Rectal smooth muscle tissue (tissue), 1 donor: ENCODE measurements around the gene FOXS1.
"Not testable (repeated sequence)": the region's sequence is repeated elsewhere in the genome, so short reads cannot be mapped to it uniquely, and the experiment has no call there.

Source experiments
- H3K27ac ChIP-seq: one replicate; pipeline ENCODE4 v1.7.0; 2013; ENCODE audit warnings: low read depth, low read length, inconsistent platforms
- H3K27me3 ChIP-seq: one replicate; pipeline ENCODE4 v1.7.0; 2013; ENCODE audit warnings: low read length; ENCODE audit not compliant: control insufficient read depth, insufficient read depth
- H3K36me3 ChIP-seq: one replicate; pipeline ENCODE4 v1.7.0; 2013; ENCODE audit warnings: low read length; ENCODE audit not compliant: control insufficient read depth, insufficient read depth
- H3K4me1 ChIP-seq: one replicate; pipeline ENCODE4 v1.7.0; 2013; ENCODE audit warnings: low read length; ENCODE audit not compliant: control insufficient read depth, insufficient read depth
- H3K4me3 ChIP-seq: one replicate; pipeline ENCODE4 v1.7.0; 2013; ENCODE audit warnings: low read length
- H3K9ac ChIP-seq: one replicate; pipeline ENCODE4 v1.7.0; 2013; ENCODE audit warnings: low read length

The FOXS1 gene

GRCh38 chr20:31822421-31823330 is 22.7 kb downstream of the FOXS1 start:
- Histone ChIP-seq H3K36me3 (no peaks in the 10 kb centered on the region), H3K27ac (no peak overlapping the region), H3K9ac (no peak overlapping the region), H3K4me3 (no peak overlapping the region), H3K4me1 (no peaks in the 10 kb centered on the region), H3K27me3 (no peaks in the 10 kb centered on the region)

- Histone ChIP-seq H3K9ac (no peak overlapping the region), H3K36me3 (no peaks in the 10 kb centered on the region), H3K4me3 (no peak overlapping the region), H3K4me1 (no peaks in the 10 kb centered on the region), H3K27me3 (no peaks in the 10 kb centered on the region), H3K27ac (no peak overlapping the region)
These were observed 24.0 kb downstream of the FOXS1 start for GRCh38 chr20:31821427-31821826.

DNA sequence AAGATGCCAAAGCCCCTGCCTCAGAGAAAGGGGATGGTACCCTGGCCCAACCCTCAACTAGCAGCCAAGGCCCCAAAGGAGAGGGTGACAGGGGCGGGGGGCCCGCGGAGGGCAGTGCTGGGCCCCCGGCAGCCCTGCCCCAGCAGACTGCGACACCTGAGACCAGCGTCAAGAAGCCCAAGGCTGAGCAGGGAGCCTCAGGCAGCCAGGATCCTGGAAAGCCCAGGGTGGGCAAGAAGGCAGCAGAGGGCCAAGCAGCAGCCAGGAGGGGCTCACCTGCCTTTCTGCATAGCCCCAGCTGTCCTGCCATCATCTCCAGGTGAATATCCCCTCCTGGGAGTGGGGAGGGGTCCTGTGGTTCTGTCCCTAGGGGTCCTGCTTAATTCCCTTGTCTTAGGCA is 25.2 kb downstream of the FOXS1 start:
- H3K4me3 ChIP-seq: no peak overlapping the region

DNA sequence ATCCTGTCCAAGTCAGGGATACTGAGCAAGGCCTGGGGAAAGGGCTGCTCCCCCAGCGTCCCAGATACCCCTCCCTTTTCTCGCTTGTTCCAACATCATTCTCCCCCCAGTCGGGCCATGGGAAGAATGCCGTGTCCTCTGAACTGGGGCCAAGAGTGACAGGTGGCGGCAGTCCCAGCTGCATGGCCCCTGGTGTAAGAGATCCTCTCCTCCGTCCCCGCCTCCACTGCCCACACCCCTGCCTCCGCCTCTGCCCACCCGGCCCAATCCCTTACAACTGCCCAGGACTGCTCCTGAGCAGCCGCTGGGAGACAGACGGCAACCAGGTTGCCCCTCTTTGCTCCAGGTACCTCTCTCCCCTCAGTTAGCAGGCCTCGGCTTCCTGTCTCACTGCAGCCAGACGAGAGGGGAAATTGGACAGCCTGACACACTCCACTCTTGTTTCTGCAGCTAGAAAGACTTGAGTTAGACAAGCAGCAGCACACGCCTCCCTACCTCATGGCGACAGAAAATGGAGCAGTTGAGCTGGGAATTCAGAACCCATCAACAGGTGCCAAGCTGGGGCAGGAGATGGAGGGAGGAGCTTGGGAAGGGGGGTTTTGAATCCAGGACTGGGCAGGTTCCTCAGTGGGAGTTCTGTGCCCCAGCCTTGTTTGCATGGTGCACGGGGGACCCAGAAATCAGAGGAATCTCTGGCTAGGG is 26.2 kb downstream of the FOXS1 start, which contains the start of gene MYLK2:
TSS of gene MYLK2 (plus strand) at position 274 of the 702 bp plus-strand sequence. CDS start at position 499, 225 bp downstream.
- Histone ChIP-seq H3K27ac (no peak within 1 kb of the TSS), H3K4me1 (no peaks in the 10 kb centered on the region), H3K27me3 (no peaks in the 10 kb centered on the region), H3K36me3 (no peaks in the 10 kb centered on the region), H3K9ac (no peak within 1 kb of the TSS), H3K4me3 (no peak within 1 kb of the TSS)

More for the DNA sequence above, 25.2 kb downstream of the FOXS1 start:
- H3K27me3 ChIP-seq: no peaks in the 10 kb centered on the region
- no peak overlapping the region for H3K9ac ChIP-seq
- no peaks in the 10 kb centered on the region for H3K4me1 ChIP-seq
- H3K36me3 ChIP-seq: no peaks in the 10 kb centered on the region
- H3K27ac ChIP-seq: no peak overlapping the region

GRCh38 chr20:31818376-31818908 is 27.0 kb downstream of the FOXS1 start:
- no peak overlapping the region for H3K4me3 ChIP-seq
- H3K36me3 ChIP-seq: no peaks in the 10 kb centered on the region
- H3K4me1 ChIP-seq: no peaks in the 10 kb centered on the region
- H3K27ac ChIP-seq: no peak overlapping the region
- H3K27me3 ChIP-seq: no peaks in the 10 kb centered on the region
- H3K9ac ChIP-seq: no peak overlapping the region

DNA sequence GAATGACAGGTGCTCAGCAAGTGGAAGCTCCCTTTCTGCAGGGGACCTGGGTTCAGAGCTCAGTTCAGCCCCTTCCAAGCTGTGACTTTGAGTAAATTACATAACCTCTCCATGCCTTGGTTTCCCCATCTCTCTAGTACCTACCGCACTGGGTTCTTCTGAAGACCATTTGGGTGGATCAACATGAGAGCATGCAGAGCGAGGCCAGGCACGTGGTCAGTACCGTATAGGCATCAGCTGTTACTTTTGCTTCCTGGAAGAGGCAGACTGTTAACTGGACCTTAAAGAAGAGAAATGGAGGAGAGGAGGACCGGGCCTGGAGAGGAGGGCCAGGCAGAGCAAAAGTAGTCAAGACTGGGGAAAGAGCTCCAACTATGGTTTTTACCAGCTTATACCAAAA is 27.9 kb downstream of the FOXS1 start:
- H3K27ac ChIP-seq: no peak overlapping the region
- H3K36me3 ChIP-seq: no peaks in the 10 kb centered on the region
- H3K9ac ChIP-seq: no peak overlapping the region
- no peaks in the 10 kb centered on the region for H3K4me1 ChIP-seq
- H3K27me3 ChIP-seq: no peaks in the 10 kb centered on the region
- no peak overlapping the region for H3K4me3 ChIP-seq

DNA sequence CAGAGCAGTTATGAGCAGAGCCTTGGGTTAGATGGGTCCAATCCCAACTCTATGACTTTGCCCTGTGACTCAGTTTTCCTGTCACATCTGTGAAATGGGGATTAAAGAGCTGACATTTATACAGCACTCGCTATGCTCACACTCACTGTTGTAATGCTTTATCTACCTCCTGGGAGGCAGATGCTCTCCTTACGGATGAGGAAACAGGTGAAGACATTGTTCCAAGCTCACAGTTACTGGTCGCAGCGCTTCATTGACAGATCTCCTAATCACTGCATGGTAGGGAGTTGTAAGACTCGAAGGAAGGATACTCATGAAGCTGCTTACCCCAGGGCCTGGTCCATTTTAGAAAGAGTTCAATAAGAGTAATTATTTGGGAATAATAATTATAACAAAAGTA is 29.2 kb downstream of the FOXS1 start:
- no peak overlapping the region for H3K9ac ChIP-seq
- no peaks in the 10 kb centered on the region for H3K27me3 ChIP-seq
- H3K4me1 ChIP-seq: no peaks in the 10 kb centered on the region
- no peak overlapping the region for H3K4me3 ChIP-seq
- no peaks in the 10 kb centered on the region for H3K36me3 ChIP-seq
- H3K27ac ChIP-seq: no peak overlapping the region

DNA sequence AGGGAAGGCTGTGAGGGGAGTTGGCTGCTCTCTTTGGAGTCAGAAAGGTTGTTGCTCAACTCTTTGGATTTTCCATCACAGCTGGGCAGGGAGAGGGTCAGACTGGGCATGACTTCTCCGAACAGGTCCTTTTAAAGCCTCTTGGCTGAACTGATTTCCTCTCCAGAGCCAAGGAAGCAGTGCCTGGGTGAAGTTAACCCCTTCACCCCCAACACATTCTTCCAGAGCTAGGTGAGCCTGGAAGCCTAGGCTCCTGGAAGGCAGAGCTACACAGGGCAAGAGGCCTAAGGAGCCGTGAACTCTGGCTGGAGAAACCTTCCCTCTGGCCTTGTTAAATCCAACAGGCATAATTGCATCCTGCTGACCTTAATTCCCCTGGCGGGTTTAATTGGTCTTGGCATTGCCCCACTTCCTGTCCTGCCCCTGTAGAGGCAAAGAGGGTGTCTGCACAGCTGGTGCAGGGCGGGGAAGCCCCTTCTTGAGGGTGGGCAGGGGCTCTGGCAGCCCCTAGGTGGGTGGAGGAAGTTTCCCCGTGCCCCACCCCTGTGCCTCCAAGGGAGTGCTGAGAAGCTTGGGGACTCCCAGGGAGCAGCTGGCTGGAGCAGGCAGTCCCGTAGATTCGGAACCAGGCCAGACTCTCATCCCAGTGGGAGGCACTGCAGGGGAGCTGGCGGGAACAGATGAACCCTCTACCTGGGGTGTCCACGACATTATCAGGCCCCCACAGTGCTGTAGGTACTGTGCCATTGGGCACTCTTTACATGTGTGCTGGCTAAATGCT is 29.8 kb downstream of the FOXS1 start:
- Histone ChIP-seq H3K4me1 (no peaks in the 10 kb centered on the region), H3K36me3 (no peaks in the 10 kb centered on the region), H3K27ac (no peak overlapping the region), H3K4me3 (no peak overlapping the region), H3K27me3 (no peaks in the 10 kb centered on the region), H3K9ac (no peak overlapping the region)

GRCh38 chr20:31814142-31814541 is 31.3 kb downstream of the FOXS1 start:
- H3K27ac ChIP-seq, H3K4me1 ChIP-seq, H3K36me3 ChIP-seq, H3K27me3 ChIP-seq, H3K4me3 ChIP-seq, H3K9ac ChIP-seq: not testable (repeated sequence)

DNA sequence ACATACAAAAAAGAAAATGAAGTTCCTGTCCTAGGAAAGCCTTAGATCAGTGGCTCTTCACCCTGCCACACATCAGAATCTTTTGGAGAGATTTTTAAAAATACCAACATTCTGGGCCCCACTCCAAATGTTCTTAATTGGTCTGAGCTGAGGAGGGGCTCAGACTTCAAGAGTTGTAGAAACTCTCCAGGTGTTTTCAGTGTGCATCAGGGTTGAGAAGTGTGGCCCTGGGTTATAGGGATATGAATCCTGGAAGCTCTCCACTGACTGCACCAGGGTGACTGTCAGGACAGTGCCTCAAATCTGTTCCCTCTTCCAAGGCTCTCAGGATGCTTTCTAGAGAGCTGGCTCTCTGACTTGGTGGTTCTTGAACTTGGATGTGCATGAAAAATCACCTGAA is 31.8 kb downstream of the FOXS1 start:
- H3K4me3 ChIP-seq: no peak overlapping the region
- no peak overlapping the region for H3K9ac ChIP-seq
- H3K27me3 ChIP-seq: no peaks in the 10 kb centered on the region
- H3K27ac ChIP-seq: no peak overlapping the region
- no peaks in the 10 kb centered on the region for H3K36me3 ChIP-seq
- H3K4me1 ChIP-seq: no peaks in the 10 kb centered on the region

GRCh38 chr20:31811796-31812728 is 33.3 kb downstream of the FOXS1 start:
- Histone ChIP-seq H3K9ac (no peak overlapping the region), H3K27ac (no peak overlapping the region)

More at GRCh38 chr20:31811796-31812728, 33.3 kb downstream of the FOXS1 start:
- H3K27me3 ChIP-seq: no peaks in the 10 kb centered on the region
- no peaks in the 10 kb centered on the region for H3K4me1 ChIP-seq
- no peaks in the 10 kb centered on the region for H3K36me3 ChIP-seq
- H3K4me3 ChIP-seq: no peak overlapping the region
